GM20431 (cell line): ENCODE results near the gene CCBE1.

Experiments used
- in situ Hi-C: fragments of 300-500 bp; cut with MseI, MboI; formaldehyde crosslinking; loops from one replicate; pipeline ENCODE4 v1.15.0; 2020; ENCODE audit warnings: low sequenced_read_pairs; ENCODE audit not compliant: unreplicated experiment

The CCBE1 gene

DNA sequence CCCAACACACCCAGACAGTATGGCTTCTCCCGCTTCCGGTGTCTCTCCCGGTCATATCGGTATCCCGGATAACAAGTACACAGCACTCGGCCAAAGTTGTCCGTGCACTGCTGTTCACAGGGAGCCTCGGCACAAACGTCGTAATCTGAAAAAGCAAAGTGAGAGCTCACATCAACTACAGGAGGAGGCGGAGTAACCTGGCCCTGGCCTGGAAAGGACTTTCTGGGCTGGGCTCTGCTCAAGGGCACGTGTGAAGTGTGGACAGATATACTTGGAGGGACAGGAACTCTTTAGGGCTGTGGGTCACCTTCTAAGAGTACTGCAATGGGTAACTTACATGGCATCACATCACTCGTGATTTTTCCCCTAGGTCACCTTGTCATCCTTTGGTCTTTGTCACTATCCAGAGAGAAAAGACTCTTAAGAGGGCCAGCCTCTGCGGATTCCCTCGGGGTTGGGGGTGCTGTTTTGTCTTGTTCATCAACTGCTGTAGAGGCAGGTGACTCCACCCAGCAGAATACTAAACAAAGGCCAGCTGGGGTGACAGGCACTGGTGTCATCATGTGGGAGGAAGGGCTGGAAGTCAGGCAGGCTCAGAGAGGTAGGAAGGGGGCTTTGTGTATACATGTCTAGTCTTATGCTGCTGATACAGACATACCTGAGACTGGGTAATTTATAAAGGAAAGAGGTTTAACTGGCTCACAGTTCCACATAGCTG, 227.6 kb downstream of the CCBE1 start:
- in situ Hi-C loops: loop anchor here (25.0 kb wide), 1 partner anchor 343 kb away; no protein-coding TSS in a partner anchor

DNA sequence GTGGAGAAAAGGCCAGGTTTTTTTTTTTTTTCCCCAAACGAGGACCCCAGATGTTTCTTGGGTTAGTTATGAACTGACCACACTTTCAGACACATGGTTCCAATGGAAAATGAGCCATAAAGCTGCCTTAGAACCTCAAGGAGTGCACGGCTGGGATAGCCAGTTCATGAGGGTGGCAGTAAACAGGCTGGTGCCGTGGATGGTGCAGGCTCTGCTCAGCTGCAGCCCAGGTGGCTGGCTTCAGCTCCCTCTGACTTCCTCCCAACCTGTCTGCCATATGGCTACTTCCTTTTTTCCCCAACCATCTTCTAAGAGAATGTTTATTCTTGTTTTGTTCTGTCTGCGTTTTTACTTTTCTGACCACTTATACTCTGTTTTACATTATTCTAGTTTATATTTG, 228.4 kb downstream of the CCBE1 start:
- in situ Hi-C loops: loop anchor here (25.0 kb wide), 1 partner anchor 343 kb away; no protein-coding TSS in a partner anchor

DNA sequence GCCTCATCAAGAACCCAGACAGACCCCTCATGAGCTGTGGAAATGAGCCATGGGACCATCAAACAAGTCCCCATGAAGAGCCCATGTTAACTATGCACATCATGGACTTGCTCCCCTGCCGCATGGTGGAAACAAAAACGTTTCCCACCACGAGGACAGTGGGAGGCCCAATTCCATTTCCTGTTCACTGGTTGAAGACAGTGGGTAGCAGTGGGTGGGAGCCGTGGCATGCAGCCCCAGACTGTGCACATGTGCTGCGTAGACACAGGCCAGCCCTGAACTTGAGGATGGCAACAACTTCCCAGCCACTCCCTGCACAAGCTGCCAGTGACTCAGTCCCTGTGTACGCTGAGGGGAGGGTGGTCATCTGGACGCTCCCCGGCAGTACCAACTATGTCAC, 229.7 kb downstream of the CCBE1 start:
- in situ Hi-C loops: loop anchor here (25.0 kb wide), 1 partner anchor 345 kb away; no protein-coding TSS in a partner anchor

GRCh38 chr18:59466980-59467379, 230.2 kb downstream of the CCBE1 start:
- in situ Hi-C loops: loop anchor here (25.0 kb wide), 1 partner anchor 345 kb away; no protein-coding TSS in a partner anchor

DNA sequence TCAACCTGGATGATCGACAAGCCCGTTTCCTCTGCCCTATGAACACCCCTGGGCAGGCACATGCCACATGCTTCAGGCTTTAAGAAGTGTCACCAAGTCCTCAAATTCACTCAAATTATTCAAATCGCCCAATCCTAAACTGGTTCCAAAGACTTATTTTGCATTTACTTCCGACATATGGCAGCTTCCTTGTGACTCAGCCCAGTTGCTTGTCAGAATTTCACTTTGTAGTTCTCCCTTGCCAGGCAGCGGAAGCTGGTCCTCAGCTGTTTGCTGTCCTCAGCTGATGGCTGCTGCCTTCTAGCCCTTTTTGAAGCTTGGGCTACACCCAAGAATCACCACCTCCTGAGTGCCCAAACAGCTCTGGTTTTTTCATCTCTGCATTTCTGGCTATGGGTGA, 232.7 kb downstream of the CCBE1 start:
- in situ Hi-C loops: loop anchor here (25.0 kb wide), 1 partner anchor 348 kb away; no protein-coding TSS in a partner anchor

- in situ Hi-C loops: loop anchor here (25.0 kb wide), 1 partner anchor 351 kb away; no protein-coding TSS in a partner anchor
These were observed 236.1 kb downstream of the CCBE1 start for GRCh38 chr18:59461171-59461570.

GRCh38 chr18:59460072-59460420, 237.2 kb downstream of the CCBE1 start:
- in situ Hi-C loops: loop anchor here (25.0 kb wide), 1 partner anchor 352 kb away; no protein-coding TSS in a partner anchor

DNA sequence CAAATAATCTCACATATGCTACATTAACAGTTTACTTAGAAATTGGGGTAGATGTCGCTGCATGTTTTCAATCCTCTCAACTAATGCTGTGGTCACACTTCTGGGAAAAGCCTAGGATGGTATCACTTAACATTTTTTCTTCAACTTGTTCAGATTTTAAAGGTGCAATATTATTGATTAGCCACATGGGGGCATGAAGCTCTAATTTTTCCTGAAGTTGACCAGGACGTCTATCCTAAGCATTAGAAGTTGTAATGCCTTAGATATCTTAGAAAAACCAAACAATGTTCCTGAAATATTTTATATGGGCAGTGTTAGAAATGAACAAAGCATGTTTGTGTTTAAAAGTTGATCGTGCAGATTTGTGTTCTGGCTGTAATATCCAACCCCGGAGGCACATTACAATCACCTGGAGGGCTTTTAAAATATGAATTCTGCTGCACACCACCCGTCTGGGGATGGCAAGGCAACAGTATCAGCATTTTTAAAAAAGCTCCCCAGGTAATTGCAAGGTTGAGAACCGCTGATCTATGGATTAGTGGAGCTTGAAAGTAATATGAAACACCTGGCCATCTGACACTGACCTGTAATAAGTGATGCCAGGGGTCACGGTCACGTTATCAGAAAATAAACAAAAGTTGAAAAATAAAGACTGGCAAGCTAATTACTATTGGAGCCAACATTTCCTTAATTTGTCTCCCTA, 237.7 kb downstream of the CCBE1 start:
- in situ Hi-C loops: loop anchor here (25.0 kb wide), 1 partner anchor 353 kb away; no protein-coding TSS in a partner anchor

- in situ Hi-C loops: loop anchor here (25.0 kb wide), 1 partner anchor 354 kb away; no protein-coding TSS in a partner anchor
These were observed 238.6 kb downstream of the CCBE1 start for GRCh38 chr18:59458575-59458974.

GRCh38 chr18:59456657-59457056, 240.6 kb downstream of the CCBE1 start:
- in situ Hi-C loops: loop anchor here (25.0 kb wide), 1 partner anchor 356 kb away; no protein-coding TSS in a partner anchor

GRCh38 chr18:59455728-59456276, 241.4 kb downstream of the CCBE1 start:
- in situ Hi-C loops: loop anchor here (25.0 kb wide), 1 partner anchor 356 kb away; no protein-coding TSS in a partner anchor

- in situ Hi-C loops: loop anchor here (25.0 kb wide), 1 partner anchor 357 kb away; no protein-coding TSS in a partner anchor
These were observed 242.1 kb downstream of the CCBE1 start for GRCh38 chr18:59454909-59455727.

GRCh38 chr18:59453468-59453961, 243.7 kb downstream of the CCBE1 start:
- in situ Hi-C loops: loop anchor here (25.0 kb wide), 1 partner anchor 359 kb away; no protein-coding TSS in a partner anchor

DNA sequence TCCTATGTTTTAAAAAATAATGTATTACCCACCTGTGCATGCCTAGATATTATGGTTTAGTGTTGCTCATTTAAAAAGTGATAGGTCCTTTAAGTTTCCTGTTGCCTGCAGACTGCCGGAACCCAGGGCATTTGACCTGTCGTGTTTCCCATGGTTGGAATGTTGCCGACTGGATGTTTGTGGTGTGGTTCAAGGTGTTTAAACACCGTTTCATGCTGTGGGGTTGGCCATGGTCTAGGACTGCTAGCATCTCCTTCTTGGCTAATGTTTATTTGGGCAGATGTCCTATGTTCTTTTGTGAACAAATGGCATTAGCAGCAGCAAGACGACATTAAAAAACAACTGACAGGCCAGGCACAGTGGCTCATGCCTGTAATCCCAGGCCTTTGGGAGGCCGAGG, 245.3 kb downstream of the CCBE1 start:
- in situ Hi-C loops: loop anchor here (25.0 kb wide), 1 partner anchor 360 kb away; no protein-coding TSS in a partner anchor

DNA sequence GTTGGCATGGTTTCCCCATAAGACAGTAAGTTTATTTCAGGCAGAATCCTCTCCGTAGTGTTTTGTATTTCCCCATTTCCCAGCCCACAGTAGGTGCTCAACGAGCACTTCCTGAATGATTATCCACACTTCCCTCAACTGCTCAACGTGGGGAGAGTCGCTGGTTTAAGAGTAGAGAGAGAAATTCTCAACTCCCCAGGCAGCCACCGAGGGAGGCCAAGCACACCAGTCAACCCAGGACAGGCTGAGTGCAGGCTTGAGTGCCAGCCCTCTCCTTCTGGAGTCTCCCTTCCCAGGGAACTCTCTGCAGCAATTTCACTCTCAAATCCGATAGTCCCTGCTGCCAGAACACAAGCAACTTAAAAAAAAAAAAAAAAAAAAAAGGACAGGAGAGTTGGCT, 246.2 kb downstream of the CCBE1 start:
- in situ Hi-C loops: loop anchor here (25.0 kb wide), 1 partner anchor 361 kb away; no protein-coding TSS in a partner anchor

DNA sequence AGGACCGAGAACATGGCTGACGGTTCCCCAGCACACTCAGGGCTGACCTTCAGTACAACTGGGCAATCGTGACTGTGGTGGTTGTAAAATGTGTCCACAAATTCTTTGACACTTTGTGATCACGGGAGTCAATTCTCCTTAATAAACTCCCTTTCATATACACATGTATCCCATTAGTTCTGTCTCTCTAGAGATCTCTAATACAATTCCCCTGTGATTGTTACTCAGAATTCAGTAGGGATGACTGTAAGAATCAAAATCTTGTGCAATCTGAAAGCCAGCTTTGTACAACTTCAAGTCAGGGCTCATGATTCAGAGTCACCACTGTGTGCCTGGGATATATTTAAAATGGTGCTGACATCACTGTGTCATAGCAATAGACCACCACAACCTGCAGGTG, 248.7 kb downstream of the CCBE1 start:
- in situ Hi-C loops: no loop called here

DNA sequence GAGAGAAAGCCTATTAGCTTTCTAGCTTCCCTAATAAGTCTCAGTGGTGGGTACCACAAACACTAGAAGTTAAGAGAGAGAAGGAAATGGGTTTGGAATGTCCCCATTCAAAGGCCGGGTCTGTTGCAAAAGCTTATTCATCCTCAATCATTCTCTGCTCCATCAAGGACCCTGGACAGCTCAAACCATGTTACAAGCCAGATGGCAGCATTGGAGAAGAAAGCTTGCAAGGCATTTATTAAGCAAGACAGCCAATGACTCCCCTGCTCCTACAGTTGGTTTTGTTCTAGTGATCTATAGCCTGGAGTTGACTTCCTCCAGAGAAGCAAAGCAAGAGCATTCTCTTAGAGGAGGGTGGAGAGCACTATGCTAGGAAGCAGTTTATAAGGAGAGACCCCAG, 251.2 kb downstream of the CCBE1 start:
- in situ Hi-C loops: no loop called here

DNA sequence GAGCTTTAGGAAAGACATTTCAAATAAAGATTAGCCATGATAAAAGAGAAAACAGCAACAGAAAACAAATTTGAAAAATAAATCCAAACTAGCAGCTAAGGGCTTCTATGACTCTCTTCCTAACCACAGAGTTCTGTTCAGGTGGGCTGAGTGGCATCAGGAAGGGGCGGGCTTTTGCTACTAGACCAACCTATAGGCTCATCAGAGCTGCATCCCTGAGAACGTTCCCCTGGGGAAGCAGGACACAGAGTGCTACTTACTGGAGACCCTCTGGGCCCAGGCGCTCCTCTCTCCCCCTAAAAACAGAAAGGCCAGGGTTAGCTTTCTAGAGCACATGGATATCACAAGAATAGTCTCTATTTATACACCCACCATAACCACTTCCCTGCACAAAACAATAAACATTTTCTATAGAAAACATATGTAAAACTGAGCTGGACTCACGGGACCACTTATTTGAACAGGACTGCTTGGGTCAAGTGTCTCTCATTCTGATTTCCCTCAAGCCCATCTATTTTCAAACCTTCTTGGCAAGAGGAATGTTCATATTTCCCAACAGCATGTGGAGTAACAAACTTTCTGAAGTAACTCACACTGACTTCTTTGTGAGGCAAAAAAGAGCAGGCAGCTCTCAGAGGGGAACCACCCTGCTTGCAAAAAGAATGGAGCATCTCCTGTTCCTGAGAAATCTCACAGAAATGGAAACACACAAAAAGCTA, 259.2 kb downstream of the CCBE1 start:
- in situ Hi-C loops: no loop called here
